GM19328 (cell line): Measurements from ENCODE around the gene PAPOLB.

Source experiments
- ATAC-seq: cut with Tn5 transposase; IDR thresholded peaks from one replicate; pipeline ENCODE4 v1.9.1; 2021; ENCODE audit warnings: mild to moderate bottlenecking, moderate library complexity; ENCODE audit not compliant: unreplicated experiment

The PAPOLB gene

DNA sequence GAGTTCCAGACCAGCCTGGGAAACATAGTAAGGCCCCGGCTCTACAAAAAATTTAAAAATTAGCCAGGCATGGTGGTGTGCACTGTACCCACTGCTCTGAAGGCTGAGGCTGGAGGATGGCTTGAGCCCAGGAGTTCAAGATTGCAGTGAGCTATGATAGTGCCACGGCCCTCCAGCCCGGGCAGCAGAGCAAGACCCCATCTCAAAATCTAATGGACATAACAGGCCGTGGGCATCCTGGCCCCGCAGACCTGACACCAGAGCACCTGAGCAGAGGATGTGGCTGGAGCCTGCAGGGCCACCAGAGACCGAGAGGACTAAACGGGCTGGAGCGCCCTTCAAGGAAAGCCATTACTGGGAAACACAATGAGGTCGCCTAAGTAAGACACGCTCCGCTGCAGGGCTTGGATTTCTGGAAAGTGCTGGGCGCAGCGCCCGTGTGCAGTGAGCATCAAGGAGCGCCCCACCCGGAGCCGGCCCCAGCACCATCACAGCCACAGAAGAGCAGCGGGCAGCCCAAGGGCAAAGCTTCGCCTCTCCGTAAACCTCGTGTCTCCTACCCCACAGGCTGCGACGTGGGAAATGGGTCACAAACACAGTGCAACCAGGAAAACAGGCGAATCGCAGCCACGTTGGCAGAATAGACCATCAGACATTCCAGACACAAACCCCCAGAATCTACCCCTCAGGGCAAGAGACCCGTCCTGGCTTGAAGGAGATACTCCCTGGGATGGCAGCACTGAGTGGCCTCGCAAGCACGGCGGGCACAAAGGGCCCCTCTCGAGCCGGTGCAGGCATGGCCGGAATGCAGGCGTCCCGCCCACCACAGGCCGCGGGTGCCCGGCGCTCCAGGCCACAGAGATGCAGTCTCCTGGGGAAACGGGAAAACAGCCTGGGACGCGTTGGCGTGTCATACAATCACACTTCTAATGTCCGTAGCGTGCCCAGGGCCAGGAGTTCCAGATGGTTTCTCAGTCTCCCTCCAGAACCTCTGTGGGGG is 16.8 kb upstream of the PAPOLB start:
- no peak for ATAC-seq

DNA sequence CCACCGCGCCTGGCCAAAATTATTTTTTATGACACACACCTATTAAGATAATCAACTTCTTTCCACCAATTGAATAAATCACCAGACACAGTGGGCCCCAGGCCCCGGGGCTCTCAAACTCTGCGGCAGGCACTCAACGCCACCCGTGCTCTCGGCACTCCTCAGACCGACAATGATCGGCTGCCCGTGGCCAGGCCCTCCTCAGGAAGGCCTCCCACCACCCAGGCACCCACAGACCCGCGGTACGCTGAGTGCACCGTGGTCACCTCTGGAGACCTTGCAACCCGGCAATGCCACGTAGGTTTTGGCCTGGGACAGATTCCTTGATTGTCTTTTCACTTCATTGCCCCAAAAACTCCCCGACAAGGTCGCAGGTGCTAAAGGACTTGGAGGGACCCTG is 14.8 kb upstream of the PAPOLB start:
- ATAC-seq: no peak

DNA sequence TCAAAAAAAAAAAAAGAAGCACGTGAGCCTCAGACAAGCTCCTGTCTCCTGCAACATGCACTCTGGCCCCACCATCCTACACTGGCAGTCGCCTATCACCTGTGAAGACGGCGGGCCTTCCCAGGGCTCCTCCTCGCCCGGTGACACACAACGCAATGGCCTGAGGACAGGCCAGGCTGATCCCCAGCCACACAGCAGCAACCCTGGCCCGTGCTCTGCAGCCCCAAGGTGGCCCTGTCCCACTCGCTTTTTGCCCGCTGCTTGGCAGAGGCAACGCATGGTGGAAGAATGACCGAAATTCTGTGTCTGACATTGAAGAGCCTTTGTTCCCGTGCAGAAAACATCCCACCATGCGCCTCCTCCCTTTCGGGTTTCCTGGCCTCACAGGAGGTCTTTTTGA is 13.6 kb upstream of the PAPOLB start:
- ATAC-seq: no peak

DNA sequence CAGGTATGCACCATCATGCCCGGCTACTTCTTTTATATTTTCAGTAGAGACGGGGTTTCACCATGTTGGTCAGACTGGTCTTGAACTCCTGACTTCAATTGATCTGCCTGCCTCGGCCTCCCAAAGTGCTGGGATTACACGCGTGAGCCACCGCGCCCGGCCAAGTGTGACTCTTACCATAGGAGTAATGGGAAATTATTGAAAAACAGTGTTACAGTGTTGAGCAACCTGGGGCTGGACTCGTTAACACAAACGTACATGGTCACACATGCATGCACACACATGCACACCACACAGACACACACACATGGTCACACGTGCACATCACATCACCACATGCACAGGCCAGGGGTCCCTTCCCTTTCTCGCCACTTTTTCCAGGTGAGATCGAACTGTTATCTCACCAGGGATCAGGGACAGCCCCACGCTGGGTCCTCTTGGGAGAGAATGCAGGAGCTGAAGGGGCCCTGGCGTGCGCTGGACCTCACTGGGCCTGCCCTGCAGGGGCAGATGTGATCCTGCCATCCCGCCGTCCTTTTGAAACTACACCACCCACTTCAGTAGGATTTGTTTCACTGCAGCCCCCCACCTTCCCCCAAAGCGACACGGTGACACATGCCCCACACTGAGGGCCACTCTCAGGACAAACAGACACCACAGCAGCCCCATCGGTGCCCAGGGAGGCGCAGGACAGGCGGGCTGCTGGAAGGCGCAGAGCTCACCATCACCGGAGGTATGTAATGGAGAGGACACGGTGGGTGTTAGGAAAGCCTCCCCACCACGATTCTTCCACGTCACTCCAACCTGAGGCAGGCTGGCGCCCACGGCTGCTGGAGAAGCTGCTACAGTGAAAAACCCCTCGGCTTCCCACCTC is 11.5 kb upstream of the PAPOLB start:
- no peak for ATAC-seq

DNA sequence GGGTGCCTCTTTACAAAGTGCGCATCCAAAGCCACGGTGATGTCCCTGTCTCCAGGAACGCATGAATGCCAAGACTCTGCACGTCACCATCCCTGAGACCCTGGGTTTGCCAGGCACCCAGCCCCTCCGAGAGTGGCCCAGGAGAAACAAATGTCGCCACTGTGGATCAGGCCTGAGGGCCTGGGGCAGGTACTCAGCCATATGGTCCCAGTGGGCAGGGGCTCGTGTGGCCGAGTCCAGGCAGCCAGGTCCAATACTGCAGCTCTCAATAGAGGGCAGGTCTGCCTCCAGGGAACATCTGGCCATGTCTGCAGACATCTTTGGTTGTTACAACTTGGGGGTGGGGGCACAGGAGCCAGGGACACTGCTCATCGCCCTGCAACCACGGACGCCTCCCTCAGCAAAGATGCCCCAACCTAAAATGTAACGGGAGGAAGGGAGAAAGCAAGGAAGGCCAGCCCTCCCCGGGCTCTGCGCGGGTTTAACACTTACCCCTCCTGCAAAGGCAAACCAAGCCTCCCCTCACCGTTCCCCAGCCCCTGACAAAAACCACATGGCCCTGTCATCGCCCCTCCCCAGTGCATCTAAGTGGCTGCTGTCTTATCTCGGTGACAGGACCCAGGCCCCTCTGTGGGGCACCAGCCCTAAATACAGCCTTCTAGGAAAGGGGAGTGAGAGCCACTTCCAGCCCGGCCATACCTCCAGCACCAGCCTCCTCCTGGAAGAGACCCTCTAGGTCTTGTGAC is 10.3 kb upstream of the PAPOLB start:
- no peak for ATAC-seq

DNA sequence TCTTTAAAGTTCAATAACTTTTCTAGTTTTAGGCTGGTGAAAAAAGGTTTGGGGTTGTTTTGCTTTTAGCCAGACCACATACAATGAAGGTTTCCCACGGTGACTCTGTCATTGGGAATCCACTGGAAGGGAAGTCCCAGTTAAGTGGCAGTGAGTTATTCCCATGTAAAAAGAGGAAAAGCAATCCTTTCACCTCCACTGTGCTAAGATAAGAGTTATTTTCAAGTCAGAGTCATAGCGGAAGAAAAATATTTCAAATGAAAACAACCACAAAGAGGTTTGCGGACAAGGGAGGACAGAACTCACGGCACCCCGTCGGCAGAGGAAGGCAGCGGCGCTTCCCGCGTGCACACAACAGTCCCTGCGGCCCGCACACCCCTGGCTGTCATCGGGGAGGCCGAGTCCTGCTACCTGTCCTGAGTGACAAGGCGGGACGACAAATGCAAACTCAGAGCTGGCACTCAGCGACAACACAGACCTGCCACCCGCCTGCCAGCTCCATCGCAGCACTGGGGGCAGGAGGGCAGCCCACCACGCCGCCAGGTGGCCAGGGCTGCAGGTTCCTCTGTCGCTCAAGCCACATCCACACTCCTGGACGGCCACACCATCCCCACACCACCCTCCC is 9.3 kb upstream of the PAPOLB start:
- no peak for ATAC-seq

DNA sequence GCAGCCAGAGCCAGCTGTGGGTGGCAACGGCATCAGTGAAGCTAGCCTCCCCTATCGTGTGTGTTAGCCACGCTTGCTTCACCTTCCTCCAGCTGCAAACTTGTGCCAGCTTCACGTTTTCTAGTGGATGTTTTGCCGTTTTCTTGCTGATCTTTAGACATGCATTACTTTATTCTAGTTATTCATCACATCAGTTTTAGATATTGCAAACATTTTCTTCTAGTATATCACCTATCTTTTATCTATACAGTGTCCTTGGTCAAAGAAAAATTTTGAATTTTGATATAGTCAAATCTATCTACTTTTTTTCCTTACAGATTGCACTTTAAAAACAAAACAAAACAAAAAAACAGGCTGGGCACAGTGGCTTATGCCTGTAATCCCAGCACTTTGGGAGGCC is 6.7 kb upstream of the PAPOLB start:
- ATAC-seq: no peak

DNA sequence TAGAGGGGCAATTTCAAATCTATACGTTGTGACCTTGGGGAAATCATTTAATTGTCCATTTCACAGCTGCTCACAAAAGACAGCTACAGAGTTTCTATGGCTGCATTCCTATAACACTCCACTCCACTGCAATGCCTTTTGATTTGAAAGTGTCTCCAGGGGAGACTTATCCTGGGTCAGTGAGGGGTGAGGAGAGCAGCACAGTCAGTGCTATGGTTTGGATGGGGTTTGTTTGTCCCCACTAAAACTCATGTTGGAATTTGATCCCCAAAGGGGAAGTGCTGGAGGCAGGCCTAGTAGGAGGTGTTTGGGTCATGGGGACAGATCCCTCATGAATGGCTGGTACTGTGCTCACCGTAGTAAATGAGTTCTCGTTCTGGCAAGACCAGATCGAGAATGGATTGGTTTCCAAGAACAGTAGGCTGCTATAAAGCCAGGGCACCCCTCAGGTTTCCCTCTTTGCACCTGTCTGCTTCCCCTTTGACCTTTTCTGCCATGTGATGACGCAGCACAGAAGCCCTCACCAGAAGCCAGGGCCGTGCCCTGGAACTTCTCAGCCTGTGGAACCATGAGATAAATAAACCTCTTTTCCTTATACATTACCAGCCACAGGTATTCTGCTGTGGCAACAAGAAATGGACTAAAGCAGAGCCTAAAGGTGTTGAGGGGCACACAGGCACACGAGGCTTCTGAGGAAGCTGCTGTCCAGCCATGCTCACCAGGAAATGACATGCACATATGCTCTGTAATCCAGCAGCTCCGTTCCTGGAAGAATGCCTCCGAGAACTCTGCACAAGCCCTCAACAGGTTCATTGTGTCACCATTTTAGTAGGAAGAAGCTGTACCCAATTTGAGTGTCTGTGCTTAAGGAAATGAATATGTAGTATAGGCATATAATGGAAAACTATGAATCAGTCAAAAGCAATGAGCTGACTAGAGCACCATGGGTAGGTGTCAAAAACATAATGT is 5.0 kb upstream of the PAPOLB start:
- no peak for ATAC-seq

DNA sequence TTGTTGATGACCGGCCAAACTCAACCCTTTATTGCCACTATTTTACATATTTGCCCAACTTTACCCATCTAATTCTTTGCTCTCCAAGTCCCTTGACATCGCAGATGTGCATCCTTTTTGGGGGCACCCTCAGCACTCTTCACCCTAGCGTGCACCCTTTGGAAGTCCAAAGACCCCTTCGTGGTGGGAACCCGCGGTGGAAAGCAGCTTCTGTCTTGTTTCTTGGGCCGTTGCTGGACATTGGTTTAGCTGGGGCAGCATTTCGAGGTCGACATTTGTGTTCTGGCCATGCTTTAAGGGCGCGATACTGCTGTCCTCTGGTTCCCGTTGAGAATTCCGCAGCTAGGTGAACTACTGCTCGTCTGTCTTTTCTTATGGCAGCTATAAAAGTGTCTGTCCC is 326 bp upstream of the PAPOLB start:
- no peak for ATAC-seq

DNA sequence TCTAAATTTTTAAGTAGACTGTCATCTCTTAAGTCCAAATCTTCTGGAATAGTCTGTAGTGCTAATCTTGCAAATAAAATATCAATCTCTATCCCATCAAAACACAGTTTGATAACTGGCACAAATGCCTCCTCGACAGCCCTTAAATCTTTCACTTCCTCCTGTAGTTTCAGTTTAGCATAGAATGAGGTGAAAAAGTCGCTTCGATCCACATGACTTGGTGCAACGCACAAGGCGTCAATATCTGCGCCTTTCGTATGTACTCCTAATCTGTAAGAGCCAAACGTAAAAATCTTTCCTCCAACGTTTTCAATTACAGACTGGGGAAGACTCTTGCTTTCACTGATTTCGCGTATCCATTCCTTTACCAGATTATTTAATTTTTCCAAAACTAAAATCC is 603 bp downstream of the PAPOLB start:
- no peak for ATAC-seq

DNA sequence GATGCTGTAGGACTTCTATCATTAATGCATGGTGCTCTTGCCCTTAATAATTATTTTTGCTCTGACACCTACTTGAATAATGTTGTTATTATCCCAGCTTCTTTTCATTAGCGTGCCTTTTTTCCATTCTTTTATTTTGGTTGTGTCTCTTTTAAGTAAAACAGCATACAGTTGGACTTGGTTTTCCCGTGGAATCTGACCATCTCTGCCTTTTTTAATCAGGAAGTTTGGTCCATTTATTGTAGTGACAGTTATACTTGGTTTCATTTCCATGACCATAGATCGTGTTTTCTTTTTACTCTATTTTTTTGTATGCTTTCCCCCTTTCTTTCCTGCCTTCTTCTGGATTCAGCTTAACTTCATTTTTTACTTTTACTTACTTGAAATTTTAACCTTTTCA is 4.6 kb downstream of the PAPOLB start:
- ATAC-seq: no peak

DNA sequence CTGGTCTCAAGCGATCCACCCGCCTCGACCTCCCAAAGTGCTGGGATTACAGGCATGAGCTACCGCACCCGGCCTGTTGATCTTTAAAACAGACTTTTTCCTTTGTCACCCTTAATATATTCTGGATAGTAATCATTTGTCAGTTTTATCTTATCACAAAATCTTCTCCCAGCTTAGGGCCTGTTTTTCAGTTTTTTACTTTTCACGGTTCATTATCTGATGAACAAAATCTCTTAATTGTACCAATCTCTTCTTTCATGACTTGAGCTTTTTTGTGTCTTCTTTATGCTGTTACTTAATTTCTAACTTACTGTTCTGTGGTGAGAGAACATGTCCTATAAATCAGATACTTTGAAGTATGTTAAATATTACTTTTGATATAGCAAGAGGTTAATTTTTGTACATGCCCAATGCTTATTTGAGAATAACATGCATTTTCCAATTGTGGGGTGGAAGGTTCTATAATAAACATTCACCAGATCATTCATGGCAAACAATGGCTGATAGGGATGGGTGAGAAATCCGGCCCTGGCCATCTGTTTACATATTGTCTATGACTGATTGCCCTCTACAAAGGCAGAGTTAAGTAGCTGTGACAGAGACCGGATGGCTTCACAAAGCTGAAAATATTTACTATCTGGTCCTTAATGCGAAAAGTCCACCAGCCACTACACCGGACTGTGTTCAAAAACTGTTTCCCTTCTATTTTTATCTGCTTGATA is 5.3 kb downstream of the PAPOLB start:
- ATAC-seq: no peak

DNA sequence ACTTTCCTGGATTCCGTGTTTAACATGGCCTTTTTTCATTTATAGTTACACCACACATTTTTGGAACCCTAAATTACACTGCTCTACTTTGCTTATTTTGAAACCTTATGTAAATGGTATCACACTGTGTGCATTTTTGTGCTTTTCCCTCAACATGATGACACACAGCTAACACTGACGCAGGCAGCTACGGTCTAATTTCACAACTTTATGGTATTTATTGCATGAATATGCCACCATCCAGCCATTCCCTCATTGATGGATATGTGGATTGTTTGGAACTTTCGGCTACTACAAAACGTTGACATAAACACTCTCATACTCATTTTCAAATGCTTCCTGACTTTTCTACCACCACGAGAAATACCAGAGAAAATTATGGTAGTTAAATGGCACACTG is 6.9 kb downstream of the PAPOLB start:
- ATAC-seq: no peak

DNA sequence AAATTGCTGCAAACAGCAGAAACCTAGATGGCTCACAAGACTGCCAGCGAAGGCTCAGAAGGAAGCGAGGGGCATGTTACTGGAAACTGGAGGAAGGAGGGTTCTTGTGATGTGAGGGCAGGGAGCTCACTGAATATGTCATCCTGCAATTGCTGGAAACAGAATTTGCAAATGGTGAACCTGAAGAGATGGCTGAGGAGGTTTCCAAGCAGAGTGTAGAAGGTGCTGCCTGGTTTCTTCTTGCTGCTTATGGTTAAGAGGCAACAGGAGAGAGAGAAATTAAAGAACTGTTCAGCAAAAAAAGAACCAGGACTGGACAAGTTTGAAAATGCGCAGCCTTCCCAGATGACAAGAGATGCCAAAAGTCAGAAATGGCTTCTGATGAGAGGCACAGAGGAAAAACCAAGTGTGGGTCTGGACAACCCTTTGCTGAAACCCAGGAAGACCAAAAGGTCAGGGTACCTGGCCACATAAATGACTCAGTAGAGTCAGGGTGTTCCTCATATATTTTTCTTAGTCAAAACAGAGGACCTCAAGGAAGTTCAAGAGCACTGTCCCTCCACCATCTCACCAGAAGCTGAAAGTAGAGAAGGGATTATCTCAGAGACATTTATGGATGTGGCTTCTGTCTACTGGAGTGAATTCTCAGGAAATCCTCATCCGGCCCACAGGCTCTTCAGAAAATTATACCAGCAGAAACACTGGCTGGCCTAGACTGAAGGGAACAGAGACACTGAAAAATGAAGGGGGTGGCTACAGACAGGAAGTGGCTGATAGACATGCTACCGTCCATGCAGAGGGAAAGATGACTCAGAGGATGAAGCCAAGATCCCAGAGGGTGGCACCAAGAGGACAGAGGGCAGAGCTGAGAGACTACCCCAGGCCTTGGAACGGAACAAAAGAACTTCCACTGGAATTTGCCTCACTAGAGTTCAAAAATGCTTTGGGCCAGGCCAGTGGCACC is 10.1 kb downstream of the PAPOLB start:
- ATAC-seq: no peak

DNA sequence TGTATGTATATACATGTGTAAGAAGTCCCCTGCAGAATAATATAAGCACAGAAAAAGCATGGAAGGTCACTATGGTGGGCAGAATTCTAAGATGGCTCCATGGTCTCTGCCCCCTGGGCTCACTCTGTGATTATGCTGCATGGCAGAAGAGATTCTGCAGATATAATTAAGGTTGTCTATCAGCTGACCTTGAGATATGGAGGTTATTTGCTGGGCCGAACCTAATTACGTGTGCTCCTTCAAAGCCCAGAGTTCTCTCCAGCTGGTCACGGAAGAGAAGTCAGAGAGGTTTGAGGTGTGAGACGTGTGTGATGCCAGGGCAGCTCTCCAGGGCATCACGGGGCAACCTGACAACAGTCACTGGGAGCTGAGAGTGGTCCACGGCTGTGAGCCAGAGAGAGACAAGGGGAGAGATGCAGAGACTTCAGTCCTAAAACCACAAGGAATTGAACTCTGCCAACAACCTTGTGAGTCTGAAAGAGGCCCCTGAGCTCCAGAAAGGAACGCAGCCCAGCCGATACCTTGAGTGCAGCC is 11.5 kb downstream of the PAPOLB start:
- ATAC-seq: no peak

DNA sequence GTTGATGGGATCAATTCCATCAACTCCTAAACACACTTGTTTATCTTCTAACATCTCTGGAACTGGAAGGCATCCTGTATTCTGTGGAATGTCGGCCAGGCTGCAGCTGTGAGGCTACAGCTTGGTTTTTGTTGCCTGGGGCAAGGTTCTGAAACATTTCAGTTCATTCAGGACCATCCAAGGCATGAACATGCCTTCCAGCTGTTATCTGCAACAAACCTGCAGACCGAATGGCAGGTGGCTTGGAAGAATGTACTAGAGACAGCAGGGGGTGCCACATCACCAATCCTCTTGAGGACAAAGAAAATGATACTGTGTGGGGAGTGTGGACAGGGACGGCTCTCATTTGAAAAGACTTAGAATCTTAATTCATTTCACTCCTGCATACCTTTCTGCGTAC is 12.4 kb downstream of the PAPOLB start:
- no peak for ATAC-seq

DNA sequence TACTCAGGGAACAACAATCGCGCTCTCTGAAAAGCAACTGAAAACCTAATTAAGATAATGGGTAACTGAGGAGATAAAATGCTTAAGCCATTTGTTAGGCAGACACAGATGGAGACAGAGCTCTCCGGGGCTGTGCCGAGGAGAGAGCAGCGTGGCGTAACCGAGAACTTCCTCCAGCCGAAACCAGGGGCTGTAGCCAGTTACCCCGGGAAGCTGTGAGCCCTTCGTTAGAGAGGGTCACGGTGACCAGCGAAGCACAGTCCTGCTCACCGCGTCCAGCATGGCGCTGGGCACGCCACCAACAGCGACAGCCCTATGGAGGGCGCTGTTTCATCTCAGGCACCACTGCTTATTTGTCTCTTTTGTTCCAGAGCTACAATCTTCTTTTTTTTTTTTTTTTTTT is 16.1 kb downstream of the PAPOLB start:
- ATAC-seq: no peak
